A673 (cell line): ENCODE results near the gene FAM168A. TPM values are rescaled to one million over a fixed set of nuclear protein-coding genes. Genes with fewer than 3 reads are reported as not detected.

ENCODE experiments used
- BruUV-seq: library from RNA; stranded (reverse); fragments of 400-500 nt; replicated peaks from 2 replicates; lab custom pipeline; 2021; lab: Mats Ljungman, UMichigan
- CTCF ChIA-PET: fragments of 300-600 bp; sonication (Branson Sonifier 250); formaldehyde crosslinking; loops from one replicate; lab custom pipeline; 2022; ENCODE audit warnings: antibody characterized with exemption; lab: Charles Lee
- POLR2A ChIA-PET: fragments of 300-600 bp; sonication (Branson Sonifier 250); formaldehyde crosslinking; loops from one replicate; lab custom pipeline; 2022; ENCODE audit warnings: antibody characterized with exemption; ENCODE audit not compliant: low non-redundant PET; lab: Charles Lee
- DNase-seq: peaks from one replicate; pipeline ENCODE4 v3.0.0-alpha.2; 2015; ENCODE audit warnings: low spot score
- H3K27ac ChIP-seq: fragments of 200-600 bp; sonication (generic); 2 replicates; pipeline ENCODE4 v1.5.1; 2016; ENCODE audit warnings: mixed run types, low read depth, mild to moderate bottlenecking, mixed read lengths, antibody characterized with exemption, low read length; ENCODE audit not compliant: poor library complexity, severe bottlenecking
- H3K27me3 ChIP-seq: fragments of 200-600 bp; sonication (generic); replicated peaks from 2 replicates; pipeline ENCODE4 v1.6.1; 2017; ENCODE audit warnings: mixed run types, low read depth, mild to moderate bottlenecking, mixed read lengths, antibody characterized with exemption, low read length; ENCODE audit not compliant: insufficient read depth, poor library complexity
- H3K36me3 ChIP-seq: fragments of 200-600 bp; sonication (generic); 2 replicates; pipeline ENCODE4 v1.6.1; 2016; ENCODE audit warnings: mixed run types, mild to moderate bottlenecking, mixed read lengths, antibody characterized with exemption, low read length; ENCODE audit not compliant: insufficient read depth, poor library complexity, severe bottlenecking
- H3K4me1 ChIP-seq: fragments of 200-600 bp; sonication (generic); 2 replicates; pipeline ENCODE4 v1.6.1; 2017; ENCODE audit warnings: mixed run types, mild to moderate bottlenecking, mixed read lengths, antibody characterized with exemption, low read length; ENCODE audit not compliant: insufficient read depth, poor library complexity, severe bottlenecking
- H3K4me3 ChIP-seq: fragments of 200-600 bp; sonication (generic); 2 replicates; pipeline ENCODE4 v1.5.1; 2016; ENCODE audit warnings: low read depth, mixed run types, mild to moderate bottlenecking, mixed read lengths, low read length; ENCODE audit not compliant: poor library complexity, severe bottlenecking
- H3K9me3 ChIP-seq: fragments of 200-600 bp; sonication (generic); 2 replicates; pipeline ENCODE4 v1.6.1; 2016; ENCODE audit warnings: mixed run types, low read depth, mild to moderate bottlenecking, mixed read lengths, antibody characterized with exemption, low read length; ENCODE audit not compliant: poor library complexity, severe bottlenecking
- EZH2 ChIP-seq: fragments of 200-600 bp; sonication (generic); IDR thresholded peaks from 2 replicates; pipeline ENCODE4 v1.6.1; 2017; ENCODE audit warnings: borderline replicate concordance, low read depth, mild to moderate bottlenecking, mixed read lengths, antibody characterized with exemption, low read length; ENCODE audit not compliant: poor library complexity, severe bottlenecking
- intact Hi-C: fragments of 100-400 bp; cut with micrococcal nuclease; formaldehyde crosslinking; loops from one replicate; pipeline ENCODE4 v1.10.0; 2022; ENCODE audit not compliant: unreplicated experiment
- total RNA-seq: library from RNA; stranded (reverse); gene quantifications from 2 replicates; pipeline ENCODE4 v1.2.3, GENCODE V29; 2021
- TF ChIP-seq, protein P1 (sequence below): fragments of 300-800, 200-600 bp; sonication (generic); conservative IDR thresholded peaks from 2 replicates; pipeline ENCODE4 v1.5.1; 2017; ENCODE audit warnings: low read depth, mild to moderate bottlenecking, antibody characterized with exemption, low read length, moderate library complexity, mixed read lengths

FAM168A gene
- total RNA-seq, 1 experiment from 2014 or later: 46.1 TPM

DNA sequence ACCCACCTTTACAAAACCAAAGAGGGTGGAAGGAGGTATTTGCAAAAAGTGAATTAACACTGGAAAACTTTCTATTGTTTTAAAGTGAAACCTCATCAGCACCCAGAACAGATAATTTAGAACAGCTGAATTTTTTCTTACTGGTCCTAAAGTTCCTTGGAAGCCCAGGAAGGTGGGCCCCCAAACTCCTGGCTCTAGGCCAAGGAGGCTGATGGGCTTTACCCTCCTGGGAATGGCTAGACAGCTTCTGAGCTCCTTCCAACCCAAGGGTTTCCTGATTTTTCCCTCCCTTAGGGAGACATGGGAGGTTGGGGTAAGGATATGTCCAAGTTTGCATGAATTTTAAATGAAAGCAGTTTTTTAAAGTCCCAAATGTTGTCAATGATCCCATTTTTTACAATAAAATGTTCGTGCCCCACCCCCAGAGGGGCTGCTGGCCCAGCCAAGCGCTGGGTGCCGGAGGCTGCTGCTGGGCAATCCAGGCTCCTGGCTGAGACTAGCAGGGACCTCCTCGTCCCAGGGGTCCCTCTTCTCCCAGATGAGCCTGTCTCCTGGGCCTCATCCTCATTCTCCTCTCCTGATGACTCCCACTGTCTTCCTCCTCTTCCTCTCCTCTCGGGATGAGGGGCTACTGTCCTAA is 193.3 kb downstream of the FAM168A start:
- no peaks in the 10 kb centered on the region for H3K27me3 ChIP-seq
- intact Hi-C loops: loop anchor here (2.0 to 5.0 kb wide), 2 partner anchors 256 to 528 kb away; no protein-coding TSS in a partner anchor
- H3K27ac ChIP-seq: no peak overlapping the region
- H3K9me3 ChIP-seq: no peaks in the 10 kb centered on the region
- peaks cover 6% of the 10 kb centered on the region for H3K36me3 ChIP-seq
- no peak for TF ChIP-seq EZH2
- TF ChIP-seq, protein P1, sequence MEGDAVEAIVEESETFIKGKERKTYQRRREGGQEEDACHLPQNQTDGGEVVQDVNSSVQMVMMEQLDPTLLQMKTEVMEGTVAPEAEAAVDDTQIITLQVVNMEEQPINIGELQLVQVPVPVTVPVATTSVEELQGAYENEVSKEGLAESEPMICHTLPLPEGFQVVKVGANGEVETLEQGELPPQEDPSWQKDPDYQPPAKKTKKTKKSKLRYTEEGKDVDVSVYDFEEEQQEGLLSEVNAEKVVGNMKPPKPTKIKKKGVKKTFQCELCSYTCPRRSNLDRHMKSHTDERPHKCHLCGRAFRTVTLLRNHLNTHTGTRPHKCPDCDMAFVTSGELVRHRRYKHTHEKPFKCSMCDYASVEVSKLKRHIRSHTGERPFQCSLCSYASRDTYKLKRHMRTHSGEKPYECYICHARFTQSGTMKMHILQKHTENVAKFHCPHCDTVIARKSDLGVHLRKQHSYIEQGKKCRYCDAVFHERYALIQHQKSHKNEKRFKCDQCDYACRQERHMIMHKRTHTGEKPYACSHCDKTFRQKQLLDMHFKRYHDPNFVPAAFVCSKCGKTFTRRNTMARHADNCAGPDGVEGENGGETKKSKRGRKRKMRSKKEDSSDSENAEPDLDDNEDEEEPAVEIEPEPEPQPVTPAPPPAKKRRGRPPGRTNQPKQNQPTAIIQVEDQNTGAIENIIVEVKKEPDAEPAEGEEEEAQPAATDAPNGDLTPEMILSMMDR: no peak
- DNase-seq: no peak
- POLR2A ChIA-PET: no interaction called here
- no peak overlapping the region for H3K4me3 ChIP-seq
- no peaks in the 10 kb centered on the region for H3K4me1 ChIP-seq
- CTCF ChIA-PET: no interaction called here
- BruUV-seq: no TSS peak

DNA sequence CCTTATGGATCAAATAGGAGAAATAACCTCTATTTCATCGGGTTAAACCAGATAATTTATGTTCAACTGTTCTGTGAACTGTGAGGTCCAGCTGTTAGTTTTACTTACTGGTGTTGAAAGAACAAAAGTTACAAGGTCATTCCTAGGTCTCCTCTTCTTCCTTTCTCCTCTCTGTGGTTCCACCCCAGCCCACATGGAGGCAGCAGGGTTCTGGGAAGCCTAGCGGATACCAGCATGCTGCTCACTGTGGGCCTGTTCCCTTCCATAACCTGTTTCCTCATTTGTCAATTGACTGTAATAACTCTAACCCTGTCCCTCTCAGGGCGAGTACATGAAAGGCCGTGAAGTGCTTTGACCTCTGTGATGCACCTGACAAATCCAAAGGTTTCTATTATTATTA is 193.9 kb downstream of the FAM168A start:
- Histone ChIP-seq H3K9me3 (no peaks in the 10 kb centered on the region), H3K36me3 (peaks cover under 1% of the 10 kb centered on the region), H3K27ac (no peak overlapping the region), H3K27me3 (no peaks in the 10 kb centered on the region), H3K4me3 (no peak overlapping the region), H3K4me1 (no peaks in the 10 kb centered on the region)
- DNase-seq: peak; percentile 81
- BruUV-seq: no TSS peak
- CTCF ChIA-PET: no interaction called here
- intact Hi-C loops: loop anchor here (2.0 to 5.0 kb wide), 2 partner anchors 257 to 528 kb away; no protein-coding TSS in a partner anchor
- POLR2A ChIA-PET: no interaction called here
- TF ChIP-seq, protein P1: peak; percentile 76
- TF ChIP-seq EZH2: no peak

GRCh38 chr11:73403541-73403940 is 194.4 kb downstream of the FAM168A start:
- H3K4me3 ChIP-seq: no peak overlapping the region
- H3K4me1 ChIP-seq: no peaks in the 10 kb centered on the region
- POLR2A ChIA-PET: no interaction called here
- no peak overlapping the region for H3K27ac ChIP-seq
- H3K36me3 ChIP-seq: no peaks in the 10 kb centered on the region
- no peaks in the 10 kb centered on the region for H3K27me3 ChIP-seq
- BruUV-seq: no TSS peak
- CTCF ChIA-PET: interaction anchor here (1.0 to 1.2 kb wide), 2 partner anchors 10 to 14 kb away, joined by 3 read pairs; no protein-coding TSS in a partner anchor
- intact Hi-C loops: loop anchor here (5.0 kb wide), 1 partner anchor 529 kb away; no protein-coding TSS in a partner anchor
- H3K9me3 ChIP-seq: no peaks in the 10 kb centered on the region
- TF ChIP-seq, protein P1: no peak
- TF ChIP-seq EZH2: no peak
- no peak for DNase-seq
